Lower leg skin (tissue), 3 donors: ENCODE data around the gene SRSF8.

Source experiments
- CTCF ChIP-seq, 3 donors: fragments of 450-650 bp; IDR thresholded peaks; one replicate each; pipeline ENCODE4 v1.5.1; 2016; ENCODE audit warnings: antibody characterized with exemption in 3 of 3, mild to moderate bottlenecking in 3 of 3, moderate library complexity in 2 of 3
- POLR2A ChIP-seq, 2 donors: fragments of 450-650 bp; IDR thresholded peaks; one replicate each; pipeline ENCODE4 v1.6.1; 2016 to 2017; ENCODE audit warnings: antibody characterized with exemption in 2 of 2, mild to moderate bottlenecking in 1 of 2, moderate library complexity in 1 of 2

GRCh38 chr11:95097209-95097608 lies 30.5 kb downstream of the SRSF8 start:
- TF ChIP-seq CTCF (IDR thresholded peaks at IDR 0.05) (no peak), POLR2A (IDR thresholded peaks at IDR 0.05) (no peak)
